Measurements from ENCODE around the gene COMMD1.

DNA sequence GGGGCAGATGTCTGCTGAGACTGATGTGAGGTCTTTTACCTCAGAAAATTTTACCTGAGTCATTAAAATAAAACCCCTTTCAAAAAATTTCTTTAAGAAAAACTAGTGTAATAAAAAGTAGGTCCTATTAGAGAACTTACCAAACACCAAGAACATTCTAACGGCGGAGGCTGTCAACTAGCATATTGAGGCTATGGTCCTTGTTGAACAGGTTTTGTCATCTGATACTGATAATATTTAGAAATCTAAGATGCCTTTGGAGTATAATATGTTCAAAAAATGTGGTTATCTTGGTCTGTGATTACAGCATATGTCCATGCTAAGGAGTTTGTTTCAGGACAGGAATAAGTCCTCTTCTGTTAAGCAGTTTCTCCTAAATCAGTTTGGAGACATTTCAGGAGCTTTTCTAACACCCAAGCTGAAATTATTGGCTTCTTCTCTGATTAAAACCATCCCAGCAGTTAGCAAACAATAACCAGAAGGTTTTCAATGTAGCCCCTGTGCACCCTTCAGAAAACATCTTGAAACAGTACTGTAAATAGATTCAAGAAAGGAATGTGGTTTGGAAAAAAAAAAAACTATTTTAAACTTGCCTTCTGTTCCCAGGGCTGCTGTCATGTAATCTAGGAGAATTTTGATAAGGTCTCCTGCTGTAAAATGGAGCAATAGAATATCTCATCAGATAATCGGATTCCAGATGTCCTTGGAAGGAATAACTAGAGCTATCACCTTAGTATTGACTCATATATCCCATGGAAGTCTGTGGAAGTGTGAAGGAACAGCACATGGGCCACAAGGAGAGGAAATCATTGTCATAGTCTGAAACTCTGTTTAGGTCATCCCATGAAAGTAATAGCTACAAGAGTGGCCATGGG, 231.7 kb downstream of the COMMD1 start:
- no peak for TF ChIP-seq TAF1 (IDR thresholded peaks at IDR 0.05; ENCODE audit: borderline replicate concordance, insufficient read depth, low read length)
- no peak for TF ChIP-seq POLR2AphosphoS5 (IDR thresholded peaks at IDR 0.05; ENCODE audit: low read depth, low read length)
- TF ChIP-seq SIN3A (IDR thresholded peaks at IDR 0.05; ENCODE audit: borderline replicate concordance, insufficient read depth, low read length), result no peak
- TF ChIP-seq FOXP2 (optimal IDR thresholded peaks at IDR 0.05; ENCODE audit: borderline replicate concordance, extremely low read depth, extremely low read length, insufficient read depth), result no peak
- TF ChIP-seq, protein P1, sequence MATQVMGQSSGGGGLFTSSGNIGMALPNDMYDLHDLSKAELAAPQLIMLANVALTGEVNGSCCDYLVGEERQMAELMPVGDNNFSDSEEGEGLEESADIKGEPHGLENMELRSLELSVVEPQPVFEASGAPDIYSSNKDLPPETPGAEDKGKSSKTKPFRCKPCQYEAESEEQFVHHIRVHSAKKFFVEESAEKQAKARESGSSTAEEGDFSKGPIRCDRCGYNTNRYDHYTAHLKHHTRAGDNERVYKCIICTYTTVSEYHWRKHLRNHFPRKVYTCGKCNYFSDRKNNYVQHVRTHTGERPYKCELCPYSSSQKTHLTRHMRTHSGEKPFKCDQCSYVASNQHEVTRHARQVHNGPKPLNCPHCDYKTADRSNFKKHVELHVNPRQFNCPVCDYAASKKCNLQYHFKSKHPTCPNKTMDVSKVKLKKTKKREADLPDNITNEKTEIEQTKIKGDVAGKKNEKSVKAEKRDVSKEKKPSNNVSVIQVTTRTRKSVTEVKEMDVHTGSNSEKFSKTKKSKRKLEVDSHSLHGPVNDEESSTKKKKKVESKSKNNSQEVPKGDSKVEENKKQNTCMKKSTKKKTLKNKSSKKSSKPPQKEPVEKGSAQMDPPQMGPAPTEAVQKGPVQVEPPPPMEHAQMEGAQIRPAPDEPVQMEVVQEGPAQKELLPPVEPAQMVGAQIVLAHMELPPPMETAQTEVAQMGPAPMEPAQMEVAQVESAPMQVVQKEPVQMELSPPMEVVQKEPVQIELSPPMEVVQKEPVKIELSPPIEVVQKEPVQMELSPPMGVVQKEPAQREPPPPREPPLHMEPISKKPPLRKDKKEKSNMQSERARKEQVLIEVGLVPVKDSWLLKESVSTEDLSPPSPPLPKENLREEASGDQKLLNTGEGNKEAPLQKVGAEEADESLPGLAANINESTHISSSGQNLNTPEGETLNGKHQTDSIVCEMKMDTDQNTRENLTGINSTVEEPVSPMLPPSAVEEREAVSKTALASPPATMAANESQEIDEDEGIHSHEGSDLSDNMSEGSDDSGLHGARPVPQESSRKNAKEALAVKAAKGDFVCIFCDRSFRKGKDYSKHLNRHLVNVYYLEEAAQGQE (IDR thresholded peaks at IDR 0.05; ENCODE audit: insufficient read depth in 1 of 2, low read depth in 2 of 2, low read length in 2 of 2), result no peak
